22Rv1 (cell line): ENCODE data around the gene ONECUT3.

Experiments used
- ZFX ChIP-seq: fragments of 450-650 bp; IDR thresholded peaks from 2 replicates; pipeline ENCODE4 v1.6.1; 2017; ENCODE audit warnings: antibody characterized with exemption, borderline replicate concordance
- TF ChIP-seq, protein P1 (sequence below): fragments of 450-650 bp; IDR thresholded peaks from 2 replicates; pipeline ENCODE4 v1.5.1; 2017; ENCODE audit warnings: mild to moderate bottlenecking

- TF ChIP-seq, protein P1, sequence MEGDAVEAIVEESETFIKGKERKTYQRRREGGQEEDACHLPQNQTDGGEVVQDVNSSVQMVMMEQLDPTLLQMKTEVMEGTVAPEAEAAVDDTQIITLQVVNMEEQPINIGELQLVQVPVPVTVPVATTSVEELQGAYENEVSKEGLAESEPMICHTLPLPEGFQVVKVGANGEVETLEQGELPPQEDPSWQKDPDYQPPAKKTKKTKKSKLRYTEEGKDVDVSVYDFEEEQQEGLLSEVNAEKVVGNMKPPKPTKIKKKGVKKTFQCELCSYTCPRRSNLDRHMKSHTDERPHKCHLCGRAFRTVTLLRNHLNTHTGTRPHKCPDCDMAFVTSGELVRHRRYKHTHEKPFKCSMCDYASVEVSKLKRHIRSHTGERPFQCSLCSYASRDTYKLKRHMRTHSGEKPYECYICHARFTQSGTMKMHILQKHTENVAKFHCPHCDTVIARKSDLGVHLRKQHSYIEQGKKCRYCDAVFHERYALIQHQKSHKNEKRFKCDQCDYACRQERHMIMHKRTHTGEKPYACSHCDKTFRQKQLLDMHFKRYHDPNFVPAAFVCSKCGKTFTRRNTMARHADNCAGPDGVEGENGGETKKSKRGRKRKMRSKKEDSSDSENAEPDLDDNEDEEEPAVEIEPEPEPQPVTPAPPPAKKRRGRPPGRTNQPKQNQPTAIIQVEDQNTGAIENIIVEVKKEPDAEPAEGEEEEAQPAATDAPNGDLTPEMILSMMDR = peak; percentile 84
- TF ChIP-seq ZFX = no peak
Measured at GRCh38 chr19:1812426-1813191, 59.3 kb downstream of the ONECUT3 start.
